ENCODE results near the gene TXNDC16. TPM values are rescaled to one million over a fixed set of nuclear protein-coding genes. Genes with fewer than 3 reads are reported as not detected.

TXNDC16 gene
- total and polyA plus RNA-seq, 2 donors from 2014 or later: 2.6 to 7.3 TPM

DNA sequence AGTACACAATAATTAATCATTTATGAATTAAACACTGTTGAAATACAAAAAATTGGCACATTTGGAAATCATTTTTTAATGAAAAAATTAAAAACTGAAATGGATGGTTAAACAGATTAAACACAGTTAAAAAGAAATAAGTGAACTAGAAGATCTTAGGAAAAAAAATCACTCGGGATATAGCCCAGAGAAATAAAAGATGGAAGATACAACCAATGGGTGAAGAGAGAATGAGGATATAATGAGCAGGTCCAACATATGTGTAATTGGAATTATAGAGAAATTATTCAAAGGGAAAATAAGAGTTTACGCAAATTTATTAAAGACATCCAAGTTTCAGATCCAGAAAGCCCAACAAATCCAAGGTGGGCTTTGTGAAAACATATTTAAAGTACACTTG, 6.4 kb upstream of the TXNDC16 start:
- intact Hi-C loops (cut with DNase I): no loop called here
- Histone ChIP-seq H3K36me3 (ENCODE audit: control insufficient read depth in 2 of 3, insufficient read depth in 3 of 3, low read length in 3 of 3) (no peaks in the 10 kb centered on the region), H3K4me1 (ENCODE audit: control insufficient read depth in 2 of 3, insufficient read depth in 2 of 3, low read depth in 1 of 3, low read length in 3 of 3) (peaks cover 0 to 6% (median 6%) of the 10 kb centered on the region in 3 donors), H3K9me3 (ENCODE audit: control insufficient read depth in 2 of 3, insufficient read depth in 1 of 3, low read length in 3 of 3) (no peaks in the 10 kb centered on the region), H3K4me3 (ENCODE audit: low read length in 3 of 3) (no peak overlapping the region), H3K9ac (ENCODE audit: low read length in 3 of 3) (no peak overlapping the region), H3K27me3 (ENCODE audit: control insufficient read depth, insufficient read depth, low read length) (no peaks in the 10 kb centered on the region), H3K27ac (ENCODE audit: low read depth in 2 of 2, low read length in 2 of 2) (no peak overlapping the region)
- TF ChIP-seq, protein P1, sequence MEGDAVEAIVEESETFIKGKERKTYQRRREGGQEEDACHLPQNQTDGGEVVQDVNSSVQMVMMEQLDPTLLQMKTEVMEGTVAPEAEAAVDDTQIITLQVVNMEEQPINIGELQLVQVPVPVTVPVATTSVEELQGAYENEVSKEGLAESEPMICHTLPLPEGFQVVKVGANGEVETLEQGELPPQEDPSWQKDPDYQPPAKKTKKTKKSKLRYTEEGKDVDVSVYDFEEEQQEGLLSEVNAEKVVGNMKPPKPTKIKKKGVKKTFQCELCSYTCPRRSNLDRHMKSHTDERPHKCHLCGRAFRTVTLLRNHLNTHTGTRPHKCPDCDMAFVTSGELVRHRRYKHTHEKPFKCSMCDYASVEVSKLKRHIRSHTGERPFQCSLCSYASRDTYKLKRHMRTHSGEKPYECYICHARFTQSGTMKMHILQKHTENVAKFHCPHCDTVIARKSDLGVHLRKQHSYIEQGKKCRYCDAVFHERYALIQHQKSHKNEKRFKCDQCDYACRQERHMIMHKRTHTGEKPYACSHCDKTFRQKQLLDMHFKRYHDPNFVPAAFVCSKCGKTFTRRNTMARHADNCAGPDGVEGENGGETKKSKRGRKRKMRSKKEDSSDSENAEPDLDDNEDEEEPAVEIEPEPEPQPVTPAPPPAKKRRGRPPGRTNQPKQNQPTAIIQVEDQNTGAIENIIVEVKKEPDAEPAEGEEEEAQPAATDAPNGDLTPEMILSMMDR (IDR thresholded peaks at IDR 0.05; ENCODE audit: borderline replicate concordance, extremely low read depth, insufficient read depth): no peak
- no peak for DNase-seq
- no peak for FAIRE-seq

DNA sequence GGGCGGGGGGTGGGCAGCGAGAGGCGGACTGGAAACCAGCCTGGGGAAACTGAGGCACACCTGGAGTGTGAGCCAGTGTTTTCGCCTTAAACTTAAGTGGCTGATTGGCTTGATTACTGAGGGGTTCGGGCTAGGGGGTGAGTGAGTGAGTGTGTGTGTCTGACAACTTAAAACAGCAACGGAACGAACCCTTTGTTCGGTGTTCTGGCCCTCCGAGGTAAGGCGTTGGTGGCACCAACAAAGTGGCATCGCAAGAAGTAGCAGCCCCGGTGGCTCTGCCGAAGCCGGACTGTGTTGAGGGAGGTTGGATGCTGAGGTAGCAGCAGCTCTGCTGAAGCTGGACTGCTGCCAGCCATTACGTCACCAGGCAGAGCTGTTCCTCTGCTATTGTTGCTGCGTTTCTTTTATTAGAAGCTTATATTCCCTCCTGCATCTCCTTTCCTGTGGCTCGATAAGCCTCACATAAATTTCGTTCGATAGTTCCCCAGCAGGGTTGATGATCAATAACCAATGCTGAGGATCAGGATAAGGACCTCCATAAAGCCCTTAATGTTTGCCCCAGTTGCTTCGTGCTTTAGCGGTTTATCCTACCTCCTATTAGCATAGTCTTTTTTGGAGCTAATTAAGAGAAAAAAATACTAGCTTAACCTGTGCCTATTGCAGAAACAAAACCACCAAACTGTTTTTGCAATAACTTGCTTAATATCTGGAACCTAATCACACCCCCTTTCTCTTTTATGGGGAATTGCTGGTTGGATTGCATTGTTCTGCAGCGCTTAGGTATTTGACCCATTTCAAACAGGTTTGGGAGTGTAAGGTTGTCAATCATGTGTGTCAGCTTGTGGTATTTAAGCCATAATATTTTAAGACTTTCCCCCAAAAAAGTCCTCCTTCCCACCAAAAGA, 1.6 kb upstream of the TXNDC16 start:
- Histone ChIP-seq H3K36me3 (ENCODE audit: control insufficient read depth in 2 of 3, insufficient read depth in 3 of 3, low read length in 3 of 3) (no peaks in the 10 kb centered on the region), H3K9me3 (ENCODE audit: control insufficient read depth in 2 of 3, insufficient read depth in 1 of 3, low read length in 3 of 3) (no peaks in the 10 kb centered on the region), H3K4me1 (ENCODE audit: control insufficient read depth in 2 of 3, insufficient read depth in 2 of 3, low read depth in 1 of 3, low read length in 3 of 3) (peaks cover 0 to 15% (median 11%) of the 10 kb centered on the region in 3 donors), H3K9ac (ENCODE audit: low read length in 3 of 3) (peak overlapping the region; percentile 56 to 78 (median 74)), H3K27ac (ENCODE audit: low read depth in 2 of 2, low read length in 2 of 2) (no peak overlapping the region), H3K4me3 (ENCODE audit: low read length in 3 of 3) (peak overlapping the region; percentile 64 to 79 (median 72)), H3K27me3 (ENCODE audit: control insufficient read depth, insufficient read depth, low read length) (no peaks in the 10 kb centered on the region)
- FAIRE-seq (no peak), DNase-seq (peak; percentile 90 to 95 (median 95))
- TF ChIP-seq, protein P1 (IDR thresholded peaks at IDR 0.05; ENCODE audit: borderline replicate concordance, extremely low read depth, insufficient read depth): no peak
- intact Hi-C loops (cut with DNase I): no loop called here

DNA sequence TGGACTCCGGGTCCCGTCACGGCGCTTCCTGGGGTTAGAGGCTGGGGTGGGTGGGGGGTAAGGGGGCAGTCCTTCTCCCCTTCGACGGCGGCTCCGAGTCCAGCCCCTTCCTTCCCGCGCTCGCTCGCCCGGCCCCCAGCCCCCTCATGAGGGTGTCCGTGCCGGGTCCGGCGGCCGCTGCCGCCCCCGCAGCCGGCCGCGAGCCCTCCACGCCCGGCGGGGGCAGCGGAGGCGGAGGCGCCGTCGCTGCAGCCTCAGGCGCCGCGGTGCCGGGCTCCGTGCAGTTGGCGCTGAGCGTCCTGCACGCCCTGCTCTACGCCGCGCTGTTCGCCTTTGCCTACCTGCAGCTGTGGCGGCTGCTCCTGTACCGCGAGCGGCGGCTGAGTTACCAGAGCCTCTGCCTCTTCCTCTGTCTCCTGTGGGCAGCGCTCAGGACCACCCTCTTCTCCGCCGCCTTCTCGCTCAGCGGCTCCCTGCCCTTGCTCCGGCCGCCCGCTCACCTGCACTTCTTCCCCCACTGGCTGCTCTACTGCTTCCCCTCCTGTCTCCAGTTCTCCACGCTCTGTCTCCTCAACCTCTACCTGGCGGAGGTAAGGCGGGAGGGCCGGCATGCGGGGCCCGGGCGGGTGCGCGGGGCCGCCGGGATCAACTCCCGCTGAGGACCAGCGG, 831 bp upstream of the TXNDC16 start:
- TF ChIP-seq, protein P1 (IDR thresholded peaks at IDR 0.05; ENCODE audit: borderline replicate concordance, extremely low read depth, insufficient read depth): no peak
- no peak for FAIRE-seq
- Histone ChIP-seq H3K9me3 (ENCODE audit: control insufficient read depth in 2 of 3, insufficient read depth in 1 of 3, low read length in 3 of 3) (no peaks in the 10 kb centered on the region), H3K36me3 (ENCODE audit: control insufficient read depth in 2 of 3, insufficient read depth in 3 of 3, low read length in 3 of 3) (no peaks in the 10 kb centered on the region), H3K9ac (ENCODE audit: low read length in 3 of 3) (peak overlapping the region; percentile 56 to 78 (median 74)), H3K4me3 (ENCODE audit: low read length in 3 of 3) (peak overlapping the region; percentile 64 to 79 (median 72)), H3K4me1 (ENCODE audit: control insufficient read depth in 2 of 3, insufficient read depth in 2 of 3, low read depth in 1 of 3, low read length in 3 of 3) (peaks cover 0 to 15% (median 11%) of the 10 kb centered on the region in 3 donors), H3K27me3 (ENCODE audit: control insufficient read depth, insufficient read depth, low read length) (no peaks in the 10 kb centered on the region), H3K27ac (ENCODE audit: low read depth in 2 of 2, low read length in 2 of 2) (peak overlapping the region in 1 of 2 donors; percentile 10)
- DNase-seq: peak; percentile 58 to 84 (median 64)
- intact Hi-C loops (cut with DNase I): no loop called here
